Lung (tissue), 12 donors: ENCODE data around the gene STEAP1B. TPM values are rescaled to one million over a fixed set of nuclear protein-coding genes. Genes with fewer than 3 reads are reported as not detected.

Experiments used
- ATAC-seq: fragments of 200-7000 bp; cut with Tn5 transposase; one replicate; pipeline ENCODE4 v1.9.1; 2020; ENCODE audit warnings: moderate number of reproducible peaks; ENCODE audit not compliant: insufficient read depth, low FRiP score
- DNase-seq, 3 donors: peaks; one replicate each; pipeline ENCODE4 v3.0.0-alpha.2; 2013 to 2017
- H3K27ac ChIP-seq, 2 donors: one replicate each; pipeline ENCODE4 v1.5.1; 2013; ENCODE audit warnings: mild to moderate bottlenecking in 2 of 2, moderate library complexity in 2 of 2, control low read depth in 1 of 2, inconsistent platforms in 1 of 2, low read depth in 1 of 2, low read length in 1 of 2
- H3K27me3 ChIP-seq, 3 donors: one replicate each; pipeline ENCODE4 v1.5.1; 2013; ENCODE audit warnings: low read length in 2 of 3; ENCODE audit not compliant: control insufficient read depth in 3 of 3, insufficient read depth in 3 of 3
- H3K36me3 ChIP-seq, 4 donors: one replicate each; pipeline ENCODE4 v1.5.1; 2013; ENCODE audit warnings: low read length in 4 of 4, mild to moderate bottlenecking in 1 of 4, moderate library complexity in 1 of 4; ENCODE audit not compliant: control insufficient read depth in 4 of 4, insufficient read depth in 4 of 4
- H3K4me1 ChIP-seq, 5 donors: one replicate each; pipeline ENCODE4 v1.5.1; 2013; ENCODE audit warnings: low read length in 5 of 5, mild to moderate bottlenecking in 2 of 5, moderate library complexity in 1 of 5; ENCODE audit not compliant: control insufficient read depth in 5 of 5, insufficient read depth in 5 of 5
- H3K4me3 ChIP-seq: one replicate; pipeline ENCODE4 v1.5.1; 2013; ENCODE audit warnings: mild to moderate bottlenecking, control low read depth, moderate library complexity
- H3K9ac ChIP-seq, 2 donors: one replicate each; pipeline ENCODE4 v1.5.1; 2013; ENCODE audit warnings: low read length in 2 of 2, control low read depth in 1 of 2; ENCODE audit not compliant: insufficient read depth in 1 of 2
- H3K9me3 ChIP-seq, 4 donors: one replicate each; pipeline ENCODE4 v1.5.1; 2013; ENCODE audit warnings: low read length in 3 of 4, mild to moderate bottlenecking in 1 of 4, moderate library complexity in 1 of 4; ENCODE audit not compliant: control insufficient read depth in 4 of 4, insufficient read depth in 3 of 4
- CTCF ChIP-seq: IDR thresholded peaks from 2 replicates; pipeline ENCODE4 v1.5.1; 2012; ENCODE audit warnings: mild to moderate bottlenecking; ENCODE audit errors: control extremely low read depth, extremely low read depth
- WGBS, 2 donors: extraction: QIAGEN DNeasy Blood & Tissue Kit; methylation state at CpG; one replicate each; pipeline ENCODE4 v1.1.7; 2013; 5-methylcytosine and 5-hydroxymethylcytosine counted together
- polyA plus RNA-seq, 2 donors: library from polyadenylated mRNA; stranded (reverse); fragments of 200-250 nt; gene quantifications; one replicate each; pipeline ENCODE4 v1.2.1, GENCODE V29; 2013
- total RNA-seq, 2 donors: library from RNA; depleted of rRNA in 1 of 2; stranded (reverse); fragments of >200 nt in 1 of 2; gene quantifications; one replicate each; pipeline ENCODE4 v1.2.1, GENCODE V29; 2014 to 2021
- donor health status: control.
- donor health status: control.
- donor health status: Bipolar disorder and iron deficiency.
- donor health status: healthy.
- donor health status: DM: yes; HTN: yes; CAD: no.

Gene STEAP1B
- total and polyA plus RNA-seq, 4 donors = 0.16 to 1.5 (median 0.96) TPM

DNA sequence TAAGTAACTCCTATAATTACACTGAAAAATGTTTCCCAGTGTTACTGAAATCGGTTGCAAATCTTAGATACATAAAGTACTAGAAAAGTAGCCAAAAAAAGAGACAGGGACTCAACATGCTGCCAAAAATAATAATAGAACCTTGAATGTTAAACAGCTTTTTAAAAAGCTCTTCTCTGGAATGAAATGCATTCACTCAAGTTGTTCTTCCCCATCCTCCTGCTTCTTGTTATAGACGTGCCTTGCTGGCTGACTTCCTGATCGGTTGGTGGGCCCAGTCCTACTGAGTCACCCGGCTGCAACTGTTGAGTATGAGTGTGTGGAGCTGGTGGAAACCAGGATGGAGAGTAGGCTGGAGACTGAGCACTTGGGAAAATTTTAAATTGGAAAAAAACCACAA lies 112.4 kb downstream of the STEAP1B start:
- Histone ChIP-seq H3K9ac (no peak overlapping the region), H3K27ac (no peak overlapping the region), H3K4me3 (no peak overlapping the region), H3K27me3 (no peaks in the 10 kb centered on the region), H3K36me3 (no peaks in the 10 kb centered on the region), H3K9me3 (peaks cover 0 to 2% (median 0%) of the 10 kb centered on the region in 4 donors), H3K4me1 (no peaks in the 10 kb centered on the region)
- 69 to 75% methylated on average over 4 of the region's 4 CpGs for WGBS, 2 donors
- DNase-seq (no peak), ATAC-seq (no peak)
- TF ChIP-seq CTCF = no peak

DNA sequence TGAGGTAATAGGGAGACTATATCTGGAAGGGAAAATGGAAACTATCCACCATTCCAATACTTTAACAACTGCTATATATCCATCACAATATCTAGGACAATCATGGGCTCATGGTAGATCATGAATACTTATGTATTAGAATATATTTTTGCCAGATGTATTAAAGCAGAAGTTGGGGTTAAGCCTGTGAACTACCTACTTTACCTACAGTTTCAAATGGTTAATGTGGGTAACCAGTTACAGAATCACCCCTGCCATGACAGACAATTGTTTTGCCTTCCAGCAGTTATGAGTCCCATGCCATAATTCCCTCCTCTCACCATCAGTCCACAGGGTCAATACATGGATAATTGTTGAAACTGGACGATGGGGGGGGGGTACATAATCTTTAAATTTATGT lies 113.1 kb downstream of the STEAP1B start:
- 86 to 94% methylated on average over 1 of the region's 1 CpG for WGBS, 2 donors
- H3K9me3 ChIP-seq = peaks cover 0 to 2% (median 0%) of the 10 kb centered on the region in 4 donors
- no peak overlapping the region for H3K4me3 ChIP-seq
- H3K4me1 ChIP-seq = no peaks in the 10 kb centered on the region
- H3K27ac ChIP-seq = no peak overlapping the region
- no peak for TF ChIP-seq CTCF
- H3K27me3 ChIP-seq = no peaks in the 10 kb centered on the region
- ATAC-seq = no peak
- no peak overlapping the region for H3K9ac ChIP-seq
- DNase-seq = no peak
- H3K36me3 ChIP-seq = no peaks in the 10 kb centered on the region

DNA sequence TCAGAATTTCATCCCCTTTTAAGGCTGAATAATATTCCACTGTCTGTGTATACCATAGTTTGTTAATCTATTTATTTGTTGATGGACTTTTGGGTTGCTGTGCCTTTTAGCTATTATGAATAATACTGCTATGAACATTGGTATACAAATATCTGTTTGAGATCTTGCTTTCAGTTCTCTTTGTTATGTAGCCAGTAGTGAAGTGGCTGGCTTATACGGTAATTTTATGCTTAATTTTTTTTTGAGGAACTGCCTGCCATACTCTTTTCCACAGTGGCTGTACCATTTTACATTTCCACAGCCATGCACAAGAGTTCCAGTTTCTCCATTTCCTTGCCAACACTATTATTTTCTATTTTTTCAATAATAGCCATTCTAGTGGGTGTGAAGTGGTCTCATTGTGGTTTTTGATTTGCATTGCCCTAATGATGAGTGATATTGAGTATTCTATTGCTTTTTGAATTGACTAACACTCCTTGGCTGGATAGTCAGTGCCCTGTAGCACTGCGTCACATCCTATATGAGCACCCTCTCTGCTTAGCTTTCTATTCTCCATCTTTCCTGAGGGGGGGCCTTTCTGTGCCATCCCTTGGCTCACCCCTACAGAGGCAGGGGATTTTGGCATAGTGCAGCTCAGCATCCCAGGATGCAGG lies 113.7 kb downstream of the STEAP1B start:
- ATAC-seq = no peak

More for the DNA sequence above, 113.7 kb downstream of the STEAP1B start:
- no peaks in the 10 kb centered on the region for H3K4me1 ChIP-seq
- DNase-seq = no peak
- no peak for TF ChIP-seq CTCF
- H3K27me3 ChIP-seq = no peaks in the 10 kb centered on the region
- H3K36me3 ChIP-seq = no peaks in the 10 kb centered on the region
- H3K4me3 ChIP-seq = no peak overlapping the region
- no peak overlapping the region for H3K9ac ChIP-seq
- no peak overlapping the region for H3K27ac ChIP-seq
- H3K9me3 ChIP-seq = peaks cover 0 to 2% (median 0%) of the 10 kb centered on the region in 4 donors
- WGBS, 2 donors = 95 to 98% methylated on average over 2 of the region's 2 CpGs
